MM.1S (cell line): ENCODE data around the gene ACTR1B.

ENCODE experiments used
- DNase-seq: peaks from one replicate; pipeline ENCODE4 v3.0.0-alpha.2; 2015
- H2AFZ ChIP-seq: fragments of 300-600 bp; sonication (generic); 2 replicates; pipeline ENCODE4 v1.6.0; 2016; ENCODE audit warnings: antibody characterized with exemption, low read length
- H3F3A ChIP-seq: fragments of 300-600 bp; sonication (generic); 2 replicates; pipeline ENCODE4 v1.6.1; 2016; ENCODE audit warnings: mild to moderate bottlenecking, antibody characterized with exemption, low read length, moderate library complexity, mixed read lengths; ENCODE audit not compliant: insufficient read depth
- H3K27ac ChIP-seq: fragments of 300-600 bp; sonication (generic); 2 replicates; pipeline ENCODE4 v1.5.1; 2016; ENCODE audit warnings: mild to moderate bottlenecking, low read length
- H3K27me3 ChIP-seq: fragments of 300-600 bp; sonication (generic); replicated peaks from 2 replicates; pipeline ENCODE4 v1.6.0; 2016; ENCODE audit warnings: low read length; ENCODE audit not compliant: insufficient read depth
- H3K36me3 ChIP-seq: fragments of 300-600 bp; sonication (generic); replicated peaks from 2 replicates; pipeline ENCODE4 v1.6.1; 2016; ENCODE audit warnings: mild to moderate bottlenecking, low read length, mixed read lengths; ENCODE audit not compliant: insufficient read depth
- H3K4me1 ChIP-seq: fragments of 300-600 bp; sonication (generic); 2 replicates; pipeline ENCODE4 v1.6.1; 2016; ENCODE audit warnings: low read length, mixed read lengths
- H3K4me2 ChIP-seq: fragments of 300-600 bp; sonication (generic); 2 replicates; pipeline ENCODE4 v1.6.0; 2016; ENCODE audit warnings: low read depth, low read length
- H3K4me3 ChIP-seq: fragments of 300-600 bp; sonication (generic); 2 replicates; pipeline ENCODE4 v1.5.1; 2016; ENCODE audit warnings: low read length, mixed read lengths
- H3K79me2 ChIP-seq: fragments of 300-600 bp; sonication (generic); 2 replicates; pipeline ENCODE4 v1.6.1; 2016; ENCODE audit warnings: mixed run types, low read length, mixed read lengths
- H3K9ac ChIP-seq: fragments of 300-600 bp; sonication (generic); 2 replicates; pipeline ENCODE4 v1.6.1; 2016; ENCODE audit warnings: low read length, mixed read lengths
- H3K9me2 ChIP-seq: fragments of 300-600 bp; sonication (generic); replicated peaks from 2 replicates; pipeline ENCODE4 v1.6.1; 2016; ENCODE audit warnings: mild to moderate bottlenecking, low read length, mixed read lengths; ENCODE audit not compliant: insufficient read depth
- H3K9me3 ChIP-seq: fragments of 300-600 bp; sonication (generic); replicated peaks from 2 replicates; pipeline ENCODE4 v1.6.1; 2016; ENCODE audit warnings: mild to moderate bottlenecking, low read length, mixed read lengths; ENCODE audit not compliant: insufficient read depth
- H4K20me1 ChIP-seq: fragments of 300-600 bp; sonication (generic); 2 replicates; pipeline ENCODE4 v1.6.1; 2016; ENCODE audit warnings: mild to moderate bottlenecking, low read length, moderate library complexity, mixed read lengths; ENCODE audit not compliant: insufficient read depth
- CTCF ChIP-seq: fragments of 300-600 bp; sonication (generic); IDR thresholded peaks from 2 replicates; pipeline ENCODE4 v1.5.1; 2016; ENCODE audit warnings: antibody characterized with exemption, low read length, mixed read lengths
- EZH2 ChIP-seq: fragments of 300-600 bp; sonication (generic); optimal IDR thresholded peaks from 2 replicates; pipeline ENCODE3; 2017; ENCODE audit warnings: low read depth, mild to moderate bottlenecking, antibody characterized with exemption, low read length, mixed read lengths
- EZH2phosphoT487 ChIP-seq: fragments of 300-600 bp; sonication (generic); IDR thresholded peaks from 2 replicates; pipeline ENCODE4 v1.6.1; 2018; ENCODE audit warnings: antibody characterized with exemption, low read length

ACTR1B gene

GRCh38 chr2:97660044-97660774 is 3.6 kb downstream of the ACTR1B start:
- Histone ChIP-seq H3K27ac (no peak overlapping the region), H3K79me2 (peaks cover 38% of the 10 kb centered on the region), H3K4me3 (no peak overlapping the region), H3K9ac (no peak overlapping the region), H3K36me3 (0 out of 2 replicates have a peak, but pooled peaks cover 5% of the 10 kb centered on the region), H3K27me3 (no peaks in the 10 kb centered on the region), H3K9me2 (no peaks in the 10 kb centered on the region), H3K4me1 (peaks cover 9% of the 10 kb centered on the region; the same call in 1 of the 2 replicates), H3K4me2 (no peak overlapping the region), H3F3A (peaks cover 10% of the 10 kb centered on the region; the same call in 1 of the 2 replicates), H4K20me1 (no peaks in the 10 kb centered on the region), H3K9me3 (no peaks in the 10 kb centered on the region), H2AFZ (no peak overlapping the region)
- TF ChIP-seq EZH2phosphoT487: no peak
- TF ChIP-seq CTCF: no peak
- no peak for TF ChIP-seq EZH2
- no peak for DNase-seq

- H3F3A ChIP-seq: peaks cover 4% of the 10 kb centered on the region; the same call in 1 of the 2 replicates
- H3K9ac ChIP-seq: no peak overlapping the region
- H3K27me3 ChIP-seq: no peaks in the 10 kb centered on the region
- no peaks in the 10 kb centered on the region for H3K9me3 ChIP-seq
- no peak for DNase-seq
- 0 out of 2 replicates have a peak, but pooled peaks cover 5% of the 10 kb centered on the region for H3K36me3 ChIP-seq
- peaks cover 38% of the 10 kb centered on the region for H3K79me2 ChIP-seq
- H3K27ac ChIP-seq: no peak overlapping the region
- peaks cover 4% of the 10 kb centered on the region; the same call in 1 of the 2 replicates for H3K4me1 ChIP-seq
- no peak for TF ChIP-seq EZH2
- no peak overlapping the region for H3K4me2 ChIP-seq
- no peaks in the 10 kb centered on the region for H4K20me1 ChIP-seq
- no peak overlapping the region for H2AFZ ChIP-seq
- H3K4me3 ChIP-seq: no peak overlapping the region
- H3K9me2 ChIP-seq: no peaks in the 10 kb centered on the region
These were observed 4.4 kb downstream of the ACTR1B start for GRCh38 chr2:97659256-97660043.

- H4K20me1 ChIP-seq: no peaks in the 10 kb centered on the region
- H3K27me3 ChIP-seq: no peaks in the 10 kb centered on the region
- no peaks in the 10 kb centered on the region for H3K9me3 ChIP-seq
- no peak overlapping the region for H3K4me3 ChIP-seq
- H3K4me1 ChIP-seq: peaks cover 4% of the 10 kb centered on the region; the same call in 1 of the 2 replicates
- no peak overlapping the region for H3K4me2 ChIP-seq
- peaks cover 38% of the 10 kb centered on the region for H3K79me2 ChIP-seq
- H3K9me2 ChIP-seq: no peaks in the 10 kb centered on the region
- H3K36me3 ChIP-seq: 0 out of 2 replicates have a peak, but pooled peaks cover 5% of the 10 kb centered on the region
- no peak overlapping the region for H3K27ac ChIP-seq
- H3K9ac ChIP-seq: no peak overlapping the region
- H2AFZ ChIP-seq: no peak overlapping the region
- no peaks in the 10 kb centered on the region; the same call in 1 of the 2 replicates for H3F3A ChIP-seq
- no peak for DNase-seq
- TF ChIP-seq EZH2: no peak
- TF ChIP-seq CTCF: no peak
- no peak for TF ChIP-seq EZH2phosphoT487
These were observed 5.1 kb downstream of the ACTR1B start for GRCh38 chr2:97658691-97659157.
